Lower lobe of right lung (tissue), 2 donors: ENCODE data around the gene PLAU. TPM values are rescaled to one million over a fixed set of nuclear protein-coding genes. Genes with fewer than 3 reads are reported as not detected.
A peak's percentile ranks its signal among the peaks of the same experiment; 100 is the strongest.
"Not testable (repeated sequence)": the region's sequence is repeated elsewhere in the genome, so short reads cannot be mapped to it uniquely, and the experiment has no call there.

Experiments
- ATAC-seq, 2 donors: fragments of 200-7000 bp; cut with Tn5 transposase; one replicate each; pipeline ENCODE4 v1.9.1; 2020 to 2022; ENCODE audit warnings: mild to moderate bottlenecking in 2 of 2, moderate library complexity in 2 of 2
- DNase-seq: peaks from one replicate; pipeline ENCODE4 v3.0.0-alpha.2; 2020
- H3K27ac ChIP-seq: fragments of 200-600 bp; one replicate; pipeline ENCODE4 v1.8.0; 2022
- H3K27me3 ChIP-seq: fragments of 200-600 bp; one replicate; pipeline ENCODE4 v1.8.0; 2022; ENCODE audit warnings: low read depth
- H3K36me3 ChIP-seq: fragments of 200-600 bp; one replicate; pipeline ENCODE4 v1.8.0; 2022; ENCODE audit warnings: mild to moderate bottlenecking
- H3K4me1 ChIP-seq: fragments of 200-600 bp; one replicate; pipeline ENCODE4 v1.8.0; 2022
- H3K4me3 ChIP-seq: fragments of 200-600 bp; one replicate; pipeline ENCODE4 v1.8.0; 2022; ENCODE audit warnings: mild to moderate bottlenecking
- H3K9me3 ChIP-seq: fragments of 200-600 bp; one replicate; pipeline ENCODE4 v1.8.0; 2022
- intact Hi-C: fragments of 100-400 bp; cut with DNase I; formaldehyde crosslinking; loops from one replicate; pipeline ENCODE4 v1.11.0; 2022
- total RNA-seq: library from RNA; stranded (reverse); fragmentation: NEBNext Ultra II Directional; extraction: Animal tissue kit (Norgen Biotek cat#: 25700); gene quantifications from one replicate; pipeline ENCODE4 v1.2.1, GENCODE V29; 2021
- TF ChIP-seq, protein P1 (sequence below): fragments of 200-600 bp; IDR thresholded peaks from one replicate; pipeline ENCODE4 v1.8.0; 2022; ENCODE audit warnings: antibody characterized with exemption, mild to moderate bottlenecking
- donor health status: DM: no; HTN: yes; CAD: no; lungs with severe emphysema.

Gene PLAU
- total RNA-seq, 1 donor from 2014 or later: 29.0 TPM

DNA sequence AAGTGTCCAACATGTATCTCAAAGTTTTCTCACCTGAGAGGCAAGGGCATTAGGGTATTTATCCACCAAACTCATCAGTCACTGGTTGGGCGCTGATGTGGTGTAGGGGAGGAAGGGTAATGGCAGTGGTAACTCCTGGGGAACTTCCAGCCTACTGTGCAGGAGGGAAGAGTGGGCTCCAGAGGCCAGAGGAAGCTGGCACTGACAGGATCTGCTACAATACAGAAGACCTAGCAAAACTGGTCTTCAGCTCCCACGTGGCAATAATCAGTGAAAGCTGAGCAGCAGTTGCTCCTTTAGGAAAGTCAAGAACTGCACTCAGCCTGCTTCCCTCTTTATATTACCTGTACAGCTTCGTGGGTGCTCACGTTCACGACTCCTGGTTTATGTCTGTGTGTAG, 19.4 kb upstream of the PLAU start:
- TF ChIP-seq, protein P1, sequence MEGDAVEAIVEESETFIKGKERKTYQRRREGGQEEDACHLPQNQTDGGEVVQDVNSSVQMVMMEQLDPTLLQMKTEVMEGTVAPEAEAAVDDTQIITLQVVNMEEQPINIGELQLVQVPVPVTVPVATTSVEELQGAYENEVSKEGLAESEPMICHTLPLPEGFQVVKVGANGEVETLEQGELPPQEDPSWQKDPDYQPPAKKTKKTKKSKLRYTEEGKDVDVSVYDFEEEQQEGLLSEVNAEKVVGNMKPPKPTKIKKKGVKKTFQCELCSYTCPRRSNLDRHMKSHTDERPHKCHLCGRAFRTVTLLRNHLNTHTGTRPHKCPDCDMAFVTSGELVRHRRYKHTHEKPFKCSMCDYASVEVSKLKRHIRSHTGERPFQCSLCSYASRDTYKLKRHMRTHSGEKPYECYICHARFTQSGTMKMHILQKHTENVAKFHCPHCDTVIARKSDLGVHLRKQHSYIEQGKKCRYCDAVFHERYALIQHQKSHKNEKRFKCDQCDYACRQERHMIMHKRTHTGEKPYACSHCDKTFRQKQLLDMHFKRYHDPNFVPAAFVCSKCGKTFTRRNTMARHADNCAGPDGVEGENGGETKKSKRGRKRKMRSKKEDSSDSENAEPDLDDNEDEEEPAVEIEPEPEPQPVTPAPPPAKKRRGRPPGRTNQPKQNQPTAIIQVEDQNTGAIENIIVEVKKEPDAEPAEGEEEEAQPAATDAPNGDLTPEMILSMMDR: no peak
- ATAC-seq (no peak), DNase-seq (no peak)
- Histone ChIP-seq H3K4me1 (peaks cover 26% of the 10 kb centered on the region), H3K36me3 (no peaks in the 10 kb centered on the region), H3K27ac (no peak overlapping the region), H3K4me3 (no peak overlapping the region), H3K27me3 (no peaks in the 10 kb centered on the region), H3K9me3 (no peaks in the 10 kb centered on the region)
- intact Hi-C loops: no loop called here

DNA sequence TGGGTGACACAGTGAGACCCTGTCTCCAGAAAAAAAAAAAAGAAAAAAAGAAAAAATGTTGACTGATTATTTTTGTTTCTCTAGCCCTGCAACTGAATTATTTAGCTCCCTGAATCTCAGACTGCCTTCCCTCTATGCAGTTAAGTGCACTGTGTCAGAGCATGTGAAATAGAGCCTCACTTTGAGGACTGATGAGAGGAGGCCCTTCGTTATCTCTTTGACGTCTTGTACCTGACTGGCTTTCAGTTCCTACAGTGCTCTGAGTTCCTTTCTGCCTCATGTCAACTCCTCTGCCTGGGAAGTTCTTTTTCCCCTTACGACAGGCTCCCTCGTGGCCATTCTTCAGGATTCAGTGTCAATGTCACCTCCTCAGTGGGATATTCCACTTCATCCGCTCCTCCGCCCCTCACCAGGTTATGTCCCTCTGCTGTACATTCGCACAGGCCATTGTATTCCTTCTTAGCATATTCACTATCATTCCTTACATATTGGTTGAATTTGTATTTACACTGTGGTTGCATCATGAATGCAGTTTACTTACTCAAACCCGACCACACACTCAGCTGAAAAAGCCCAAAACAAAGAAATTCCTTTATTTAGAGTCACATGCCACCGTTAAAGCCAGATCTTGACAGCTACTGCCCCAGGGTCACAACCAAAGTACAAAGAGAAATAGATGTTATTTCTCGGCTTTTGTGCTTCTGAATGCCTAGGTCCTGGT, 18.5 kb upstream of the PLAU start:
- H3K4me1 ChIP-seq: peaks cover 16% of the 10 kb centered on the region
- ATAC-seq (no peak), DNase-seq (no peak)
- H3K36me3 ChIP-seq: no peaks in the 10 kb centered on the region
- H3K27ac ChIP-seq: no peak overlapping the region
- H3K27me3 ChIP-seq: no peaks in the 10 kb centered on the region
- intact Hi-C loops: no loop called here
- H3K9me3 ChIP-seq: no peaks in the 10 kb centered on the region
- H3K4me3 ChIP-seq: no peak overlapping the region
- TF ChIP-seq, protein P1: no peak

DNA sequence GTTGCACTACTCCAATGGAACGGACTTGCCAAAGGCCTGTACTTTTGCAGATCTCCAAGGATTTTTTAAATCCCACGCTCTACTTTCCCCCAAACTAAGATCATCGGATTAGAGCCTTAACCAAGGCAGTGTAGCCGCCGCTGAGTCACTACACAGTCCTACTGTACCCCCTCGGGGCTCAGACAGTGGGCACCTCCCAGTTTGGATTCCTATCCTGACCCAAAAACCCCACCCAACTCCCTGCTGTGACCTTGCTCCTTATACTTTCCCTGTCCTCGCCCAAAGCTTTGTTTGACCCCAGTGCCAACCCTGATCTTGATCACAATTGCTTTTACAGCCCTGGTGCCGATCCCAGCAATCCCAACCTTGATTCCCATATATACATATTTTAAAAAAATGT, 17.5 kb upstream of the PLAU start:
- H3K4me3 ChIP-seq: no peak overlapping the region
- no peaks in the 10 kb centered on the region for H3K9me3 ChIP-seq
- peaks cover 7% of the 10 kb centered on the region for H3K4me1 ChIP-seq
- no peaks in the 10 kb centered on the region for H3K36me3 ChIP-seq
- TF ChIP-seq, protein P1: no peak
- no peaks in the 10 kb centered on the region for H3K27me3 ChIP-seq
- intact Hi-C loops: no loop called here
- DNase-seq (no peak), ATAC-seq (no peak)
- no peak overlapping the region for H3K27ac ChIP-seq

DNA sequence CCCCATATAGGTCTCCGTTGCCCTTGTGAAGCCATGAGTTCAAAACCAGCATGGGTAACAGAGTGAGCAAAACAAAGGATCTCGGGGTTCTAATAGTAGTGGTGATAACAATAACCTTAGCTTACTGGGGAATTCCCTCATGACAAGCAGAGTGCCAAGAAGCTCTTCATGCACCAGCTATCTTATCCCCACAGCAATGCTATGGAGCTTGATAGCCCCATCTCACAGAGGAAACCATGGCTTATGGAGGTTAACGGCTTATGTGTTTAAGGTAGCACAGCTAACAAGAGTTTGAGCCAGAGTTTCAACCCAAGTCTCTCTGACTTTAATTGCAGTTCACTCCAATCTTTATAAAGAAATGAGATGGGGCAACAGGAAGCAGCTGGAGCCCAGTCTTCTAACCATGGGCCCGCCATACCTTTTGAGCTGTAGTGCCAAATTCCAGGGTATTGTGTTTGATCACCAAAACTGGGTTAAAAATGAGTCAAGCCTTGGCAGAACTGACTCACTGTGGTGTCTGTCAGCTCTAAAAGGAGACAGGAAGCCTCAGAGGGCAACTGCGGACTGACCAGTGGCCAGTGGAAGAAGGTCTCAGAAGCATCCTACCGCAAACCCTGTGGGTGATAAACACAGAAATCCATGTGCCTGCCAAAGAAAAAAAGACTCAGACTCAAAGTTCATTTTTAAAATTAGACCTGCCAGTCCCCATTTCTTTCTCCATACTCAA, 16.5 kb upstream of the PLAU start:
- no peaks in the 10 kb centered on the region for H3K36me3 ChIP-seq
- no peak overlapping the region for H3K4me3 ChIP-seq
- TF ChIP-seq, protein P1: no peak
- no peak for DNase-seq
- no peaks in the 10 kb centered on the region for H3K4me1 ChIP-seq
- H3K27ac ChIP-seq: no peak overlapping the region
- ATAC-seq: peak in 1 of 2 donors; percentile 30
- H3K9me3 ChIP-seq: no peaks in the 10 kb centered on the region
- intact Hi-C loops: no loop called here
- no peaks in the 10 kb centered on the region for H3K27me3 ChIP-seq

DNA sequence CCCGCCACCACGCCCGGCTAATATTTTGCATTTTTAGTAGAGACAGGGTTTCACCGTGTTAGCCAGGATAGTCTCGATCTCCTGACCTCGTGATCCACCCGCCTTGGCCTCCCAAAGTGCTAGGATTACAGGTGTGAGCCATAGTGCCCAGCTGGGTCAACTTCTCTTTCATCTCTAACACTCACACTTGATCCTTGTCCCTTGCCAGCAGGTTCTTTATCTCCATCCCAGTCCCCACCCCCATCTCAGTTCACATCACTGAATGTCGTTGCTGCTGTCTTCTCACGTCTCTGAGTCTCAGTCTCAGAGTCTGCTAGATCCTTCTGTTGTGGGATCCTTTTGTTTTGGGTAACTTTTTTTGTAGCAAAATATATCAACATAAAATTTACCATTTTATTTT, 15.6 kb upstream of the PLAU start:
- DNase-seq, H3K27me3 ChIP-seq, ATAC-seq, H3K27ac ChIP-seq, H3K9me3 ChIP-seq, intact Hi-C loops, H3K4me3 ChIP-seq, H3K4me1 ChIP-seq, H3K36me3 ChIP-seq: not testable (repeated sequence)

DNA sequence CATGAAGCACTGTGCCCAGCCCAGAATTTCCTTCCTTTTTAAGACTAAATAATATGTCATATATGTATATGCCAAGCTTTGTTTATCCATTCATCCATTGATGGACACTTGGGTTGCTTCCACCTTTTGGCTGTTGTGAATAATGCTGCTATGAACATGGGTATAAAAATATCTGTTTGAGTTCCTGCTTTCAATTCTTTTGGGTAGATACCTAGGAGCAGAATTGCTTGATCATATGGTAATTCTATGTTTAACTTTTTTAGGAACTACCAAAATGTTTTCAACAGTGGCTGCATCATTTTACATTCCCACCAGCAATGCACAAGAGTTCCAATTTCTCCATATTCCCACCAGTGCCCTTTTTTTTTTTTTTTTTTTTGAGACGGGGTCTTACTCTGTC, 13.2 kb upstream of the PLAU start:
- TF ChIP-seq, protein P1: no peak
- H3K27me3 ChIP-seq: no peaks in the 10 kb centered on the region
- no peaks in the 10 kb centered on the region for H3K9me3 ChIP-seq
- H3K4me1 ChIP-seq: no peaks in the 10 kb centered on the region
- no peak overlapping the region for H3K4me3 ChIP-seq
- no peak overlapping the region for H3K27ac ChIP-seq
- no peak for DNase-seq
- H3K36me3 ChIP-seq: no peaks in the 10 kb centered on the region
- ATAC-seq: no peak
- intact Hi-C loops: no loop called here
